A673 (cell line): Measurements from ENCODE around the gene PADI3. TPM values are rescaled to one million over a fixed set of nuclear protein-coding genes. Genes with fewer than 3 reads are reported as not detected.

Source experiments
- BruUV-seq: library from RNA; stranded (reverse); fragments of 400-500 nt; replicated peaks from 2 replicates; lab custom pipeline; 2021; lab: Mats Ljungman, UMichigan
- CTCF ChIA-PET: fragments of 300-600 bp; sonication (Branson Sonifier 250); formaldehyde crosslinking; loops from one replicate; lab custom pipeline; 2022; ENCODE audit warnings: antibody characterized with exemption; lab: Charles Lee
- POLR2A ChIA-PET: fragments of 300-600 bp; sonication (Branson Sonifier 250); formaldehyde crosslinking; loops from one replicate; lab custom pipeline; 2022; ENCODE audit warnings: antibody characterized with exemption; ENCODE audit not compliant: low non-redundant PET; lab: Charles Lee
- DNase-seq: peaks from one replicate; pipeline ENCODE4 v3.0.0-alpha.2; 2015; ENCODE audit warnings: low spot score
- H3K27ac ChIP-seq: fragments of 200-600 bp; sonication (generic); 2 replicates; pipeline ENCODE4 v1.5.1; 2016; ENCODE audit warnings: mixed run types, low read depth, mild to moderate bottlenecking, mixed read lengths, antibody characterized with exemption, low read length; ENCODE audit not compliant: poor library complexity, severe bottlenecking
- H3K27me3 ChIP-seq: fragments of 200-600 bp; sonication (generic); replicated peaks from 2 replicates; pipeline ENCODE4 v1.6.1; 2017; ENCODE audit warnings: mixed run types, low read depth, mild to moderate bottlenecking, mixed read lengths, antibody characterized with exemption, low read length; ENCODE audit not compliant: insufficient read depth, poor library complexity
- H3K36me3 ChIP-seq: fragments of 200-600 bp; sonication (generic); 2 replicates; pipeline ENCODE4 v1.6.1; 2016; ENCODE audit warnings: mixed run types, mild to moderate bottlenecking, mixed read lengths, antibody characterized with exemption, low read length; ENCODE audit not compliant: insufficient read depth, poor library complexity, severe bottlenecking
- H3K4me1 ChIP-seq: fragments of 200-600 bp; sonication (generic); 2 replicates; pipeline ENCODE4 v1.6.1; 2017; ENCODE audit warnings: mixed run types, mild to moderate bottlenecking, mixed read lengths, antibody characterized with exemption, low read length; ENCODE audit not compliant: insufficient read depth, poor library complexity, severe bottlenecking
- H3K4me3 ChIP-seq: fragments of 200-600 bp; sonication (generic); 2 replicates; pipeline ENCODE4 v1.5.1; 2016; ENCODE audit warnings: low read depth, mixed run types, mild to moderate bottlenecking, mixed read lengths, low read length; ENCODE audit not compliant: poor library complexity, severe bottlenecking
- H3K9me3 ChIP-seq: fragments of 200-600 bp; sonication (generic); 2 replicates; pipeline ENCODE4 v1.6.1; 2016; ENCODE audit warnings: mixed run types, low read depth, mild to moderate bottlenecking, mixed read lengths, antibody characterized with exemption, low read length; ENCODE audit not compliant: poor library complexity, severe bottlenecking
- EZH2 ChIP-seq: fragments of 200-600 bp; sonication (generic); IDR thresholded peaks from 2 replicates; pipeline ENCODE4 v1.6.1; 2017; ENCODE audit warnings: borderline replicate concordance, low read depth, mild to moderate bottlenecking, mixed read lengths, antibody characterized with exemption, low read length; ENCODE audit not compliant: poor library complexity, severe bottlenecking
- intact Hi-C: fragments of 100-400 bp; cut with micrococcal nuclease; formaldehyde crosslinking; loops from one replicate; pipeline ENCODE4 v1.10.0; 2022; ENCODE audit not compliant: unreplicated experiment
- total RNA-seq: library from RNA; stranded (reverse); gene quantifications from 2 replicates; pipeline ENCODE4 v1.2.3, GENCODE V29; 2021
- TF ChIP-seq, protein P1 (sequence below): fragments of 300-800, 200-600 bp; sonication (generic); conservative IDR thresholded peaks from 2 replicates; pipeline ENCODE4 v1.5.1; 2017; ENCODE audit warnings: low read depth, mild to moderate bottlenecking, antibody characterized with exemption, low read length, moderate library complexity, mixed read lengths

Gene PADI3
- total RNA-seq, 1 experiment from 2014 or later, result 0.26 TPM

DNA sequence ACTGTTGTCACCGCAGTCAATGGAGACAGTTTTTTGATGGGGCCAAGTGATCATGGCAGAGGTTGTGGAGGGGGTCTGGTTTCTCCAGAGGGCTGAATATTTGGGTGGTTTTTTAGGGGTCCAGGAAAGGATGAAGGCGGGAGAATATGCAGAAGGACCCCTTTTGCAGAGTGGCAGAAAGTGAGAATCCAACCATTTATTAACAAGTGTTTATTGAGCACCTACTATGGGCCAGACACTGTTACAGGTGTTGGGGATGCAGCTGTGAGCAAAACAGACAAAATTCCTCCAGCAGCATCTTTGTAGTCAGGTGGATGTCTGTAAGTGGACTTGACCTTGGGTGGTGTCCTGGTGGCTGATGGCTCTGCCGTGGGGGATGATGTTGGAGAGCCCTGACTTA is 28.6 kb upstream of the PADI3 start:
- Histone ChIP-seq H3K36me3 (no peaks in the 10 kb centered on the region), H3K4me3 (no peak overlapping the region), H3K9me3 (no peaks in the 10 kb centered on the region), H3K4me1 (no peaks in the 10 kb centered on the region), H3K27ac (no peak overlapping the region), H3K27me3 (no peaks in the 10 kb centered on the region)
- intact Hi-C loops, result no loop called here
- no peak for DNase-seq
- CTCF ChIA-PET, result no interaction called here
- POLR2A ChIA-PET, result no interaction called here
- TF ChIP-seq, protein P1, sequence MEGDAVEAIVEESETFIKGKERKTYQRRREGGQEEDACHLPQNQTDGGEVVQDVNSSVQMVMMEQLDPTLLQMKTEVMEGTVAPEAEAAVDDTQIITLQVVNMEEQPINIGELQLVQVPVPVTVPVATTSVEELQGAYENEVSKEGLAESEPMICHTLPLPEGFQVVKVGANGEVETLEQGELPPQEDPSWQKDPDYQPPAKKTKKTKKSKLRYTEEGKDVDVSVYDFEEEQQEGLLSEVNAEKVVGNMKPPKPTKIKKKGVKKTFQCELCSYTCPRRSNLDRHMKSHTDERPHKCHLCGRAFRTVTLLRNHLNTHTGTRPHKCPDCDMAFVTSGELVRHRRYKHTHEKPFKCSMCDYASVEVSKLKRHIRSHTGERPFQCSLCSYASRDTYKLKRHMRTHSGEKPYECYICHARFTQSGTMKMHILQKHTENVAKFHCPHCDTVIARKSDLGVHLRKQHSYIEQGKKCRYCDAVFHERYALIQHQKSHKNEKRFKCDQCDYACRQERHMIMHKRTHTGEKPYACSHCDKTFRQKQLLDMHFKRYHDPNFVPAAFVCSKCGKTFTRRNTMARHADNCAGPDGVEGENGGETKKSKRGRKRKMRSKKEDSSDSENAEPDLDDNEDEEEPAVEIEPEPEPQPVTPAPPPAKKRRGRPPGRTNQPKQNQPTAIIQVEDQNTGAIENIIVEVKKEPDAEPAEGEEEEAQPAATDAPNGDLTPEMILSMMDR, result no peak
- no peak for TF ChIP-seq EZH2
- no TSS peak for BruUV-seq

DNA sequence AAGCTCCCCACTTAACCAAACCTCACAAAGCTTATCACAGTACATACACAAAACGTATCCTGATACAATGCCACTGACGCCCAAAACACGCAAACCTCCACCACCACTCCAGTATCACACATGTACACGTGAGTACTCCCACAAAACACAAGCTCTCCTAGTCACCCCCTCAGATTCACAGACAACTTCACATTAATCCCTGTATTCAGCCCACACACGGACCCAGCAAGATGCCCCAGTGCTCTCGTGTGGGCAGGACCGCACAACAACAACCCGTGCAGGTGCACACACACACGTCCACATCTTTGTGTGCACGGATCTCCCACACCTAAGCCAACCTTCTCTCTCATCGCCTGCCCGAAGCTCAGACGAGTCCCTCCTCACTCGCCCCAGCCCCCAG is 26.3 kb upstream of the PADI3 start:
- ChIA-PET POLR2A (no interaction called here), CTCF (no interaction called here)
- no peaks in the 10 kb centered on the region for H3K27me3 ChIP-seq
- no peak overlapping the region for H3K4me3 ChIP-seq
- no peak overlapping the region for H3K27ac ChIP-seq
- no peaks in the 10 kb centered on the region for H3K4me1 ChIP-seq
- DNase-seq, result no peak
- TF ChIP-seq, protein P1, result no peak
- no peak for TF ChIP-seq EZH2
- H3K36me3 ChIP-seq, result no peaks in the 10 kb centered on the region
- intact Hi-C loops, result no loop called here
- no TSS peak for BruUV-seq
- H3K9me3 ChIP-seq, result no peaks in the 10 kb centered on the region

DNA sequence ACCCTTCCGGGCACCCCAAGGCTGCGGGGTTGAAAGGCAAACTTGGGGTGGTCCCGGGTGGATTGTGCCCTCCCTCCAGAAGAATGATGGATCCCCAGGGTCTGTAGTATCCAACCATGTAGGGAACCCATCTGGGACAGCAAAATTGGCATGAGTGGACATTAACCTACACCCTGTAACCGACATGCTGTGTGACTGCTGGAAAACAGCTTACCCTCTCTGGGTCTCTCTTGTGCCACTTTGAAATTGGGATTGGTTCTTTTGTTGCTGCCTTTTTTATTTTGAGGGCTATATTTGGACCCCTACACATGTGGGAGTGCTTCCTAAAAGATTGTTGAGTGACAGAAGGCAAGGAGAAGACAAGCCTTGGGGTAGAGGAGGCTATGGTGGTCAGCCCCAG is 24.5 kb upstream of the PADI3 start:
- no peak overlapping the region for H3K4me3 ChIP-seq
- H3K27ac ChIP-seq, result no peak overlapping the region
- POLR2A ChIA-PET, result no interaction called here
- CTCF ChIA-PET, result no interaction called here
- intact Hi-C loops, result no loop called here
- no peaks in the 10 kb centered on the region for H3K27me3 ChIP-seq
- no peaks in the 10 kb centered on the region for H3K36me3 ChIP-seq
- no peak for DNase-seq
- H3K9me3 ChIP-seq, result no peaks in the 10 kb centered on the region
- no peaks in the 10 kb centered on the region for H3K4me1 ChIP-seq
- no peak for TF ChIP-seq EZH2
- TF ChIP-seq, protein P1, result no peak
- no TSS peak for BruUV-seq
